GM12864 (cell line): ENCODE data around the gene CCDC60.

Experiments used
- DNase-seq: peaks from one replicate; pipeline ENCODE4 v3.0.0-alpha.2; 2011; ENCODE audit warnings: low read depth
- H3K4me3 ChIP-seq: 2 replicates; pipeline ENCODE4 v1.5.1; 2011; ENCODE audit warnings: mild to moderate bottlenecking, low read depth, low read length, control low read depth
- TF ChIP-seq, protein P1 (sequence below): IDR thresholded peaks from 2 replicates; pipeline ENCODE4 v1.5.1; 2011; ENCODE audit warnings: low read depth, mild to moderate bottlenecking, moderate library complexity, low read length, control low read depth, inconsistent platforms; ENCODE audit errors: missing control alignments

The CCDC60 gene

DNA sequence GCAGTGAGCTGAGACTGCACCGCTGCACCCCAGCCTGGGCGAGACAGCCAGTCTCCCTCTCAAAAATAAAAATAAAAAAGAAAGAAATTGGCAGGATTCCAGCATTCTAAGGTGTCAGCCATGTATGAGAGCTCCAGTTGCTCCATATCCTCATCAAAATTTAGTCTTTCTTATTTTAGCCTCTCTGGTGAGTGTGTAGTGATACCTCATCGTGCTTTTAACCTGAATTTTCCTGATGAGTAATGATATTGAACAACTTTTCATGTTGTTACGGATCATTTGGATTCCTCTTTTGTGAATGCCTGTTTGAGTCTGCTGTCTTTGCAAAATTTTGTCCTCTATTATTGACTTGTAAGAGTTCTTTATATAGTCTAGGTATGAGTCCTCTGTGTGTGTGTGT lies 28.5 kb downstream of the CCDC60 start:
- TF ChIP-seq, protein P1, sequence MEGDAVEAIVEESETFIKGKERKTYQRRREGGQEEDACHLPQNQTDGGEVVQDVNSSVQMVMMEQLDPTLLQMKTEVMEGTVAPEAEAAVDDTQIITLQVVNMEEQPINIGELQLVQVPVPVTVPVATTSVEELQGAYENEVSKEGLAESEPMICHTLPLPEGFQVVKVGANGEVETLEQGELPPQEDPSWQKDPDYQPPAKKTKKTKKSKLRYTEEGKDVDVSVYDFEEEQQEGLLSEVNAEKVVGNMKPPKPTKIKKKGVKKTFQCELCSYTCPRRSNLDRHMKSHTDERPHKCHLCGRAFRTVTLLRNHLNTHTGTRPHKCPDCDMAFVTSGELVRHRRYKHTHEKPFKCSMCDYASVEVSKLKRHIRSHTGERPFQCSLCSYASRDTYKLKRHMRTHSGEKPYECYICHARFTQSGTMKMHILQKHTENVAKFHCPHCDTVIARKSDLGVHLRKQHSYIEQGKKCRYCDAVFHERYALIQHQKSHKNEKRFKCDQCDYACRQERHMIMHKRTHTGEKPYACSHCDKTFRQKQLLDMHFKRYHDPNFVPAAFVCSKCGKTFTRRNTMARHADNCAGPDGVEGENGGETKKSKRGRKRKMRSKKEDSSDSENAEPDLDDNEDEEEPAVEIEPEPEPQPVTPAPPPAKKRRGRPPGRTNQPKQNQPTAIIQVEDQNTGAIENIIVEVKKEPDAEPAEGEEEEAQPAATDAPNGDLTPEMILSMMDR = no peak
- DNase-seq = no peak

DNA sequence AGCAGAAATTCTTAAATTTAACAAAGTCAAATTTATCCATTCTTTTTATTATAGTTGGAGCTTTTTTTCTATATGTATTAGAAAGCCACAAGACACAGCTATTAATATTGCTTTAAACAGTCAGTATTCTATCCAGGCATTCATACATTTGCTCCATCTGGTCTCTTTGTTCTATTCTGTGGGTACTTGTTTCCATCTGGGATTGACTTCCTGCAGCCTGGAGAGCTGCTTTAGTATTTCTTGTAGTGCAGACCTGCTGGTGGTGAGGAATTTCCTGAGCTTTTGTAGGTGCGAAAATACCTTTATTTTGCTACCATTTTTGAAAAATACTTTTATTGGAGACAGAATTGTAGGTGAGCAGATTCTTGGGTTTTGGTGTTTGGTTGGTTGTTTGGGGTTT lies 29.0 kb downstream of the CCDC60 start:
- DNase-seq = no peak
- no peak overlapping the region for H3K4me3 ChIP-seq
- TF ChIP-seq, protein P1 = no peak

More for the DNA sequence above, 28.5 kb downstream of the CCDC60 start:
- H3K4me3 ChIP-seq = no peak overlapping the region

DNA sequence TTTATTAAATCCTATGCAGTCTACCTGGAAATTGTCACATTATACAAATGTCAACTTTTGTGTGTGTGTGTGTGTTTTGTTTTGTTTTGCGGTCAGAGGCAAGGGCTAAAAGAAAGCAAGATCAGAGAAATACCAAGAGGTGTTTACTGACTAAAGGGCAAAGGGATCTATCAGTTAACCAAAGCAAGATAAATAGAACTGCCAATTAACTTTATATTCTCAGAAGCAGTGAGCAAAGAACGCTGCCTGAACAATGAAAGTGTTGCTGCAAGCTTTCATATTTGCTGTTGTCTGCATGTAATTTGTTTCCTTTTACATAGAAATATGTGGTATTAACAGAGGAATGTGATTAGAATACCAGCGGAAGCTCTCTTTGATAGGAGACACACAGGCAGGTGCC lies 30.9 kb downstream of the CCDC60 start:
- H3K4me3 ChIP-seq = no peak overlapping the region
- TF ChIP-seq, protein P1 = no peak
- DNase-seq = no peak

DNA sequence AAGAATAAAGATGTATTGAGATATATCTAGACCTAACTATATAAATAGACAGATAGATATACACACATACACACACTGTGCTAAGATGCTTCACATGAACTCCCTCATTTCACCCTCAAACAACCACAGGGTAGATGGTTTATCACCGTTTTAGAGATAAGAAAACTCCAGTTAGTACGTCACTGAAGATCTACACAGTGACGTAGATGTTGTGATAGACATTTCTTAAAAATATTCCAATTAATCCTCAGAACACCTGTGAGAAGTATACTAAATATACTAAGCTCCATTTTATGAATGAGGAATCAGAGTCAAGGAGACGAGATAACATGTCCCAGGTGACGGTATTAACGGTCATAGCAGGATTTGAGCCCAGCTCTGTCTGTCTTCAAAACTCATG lies 31.5 kb downstream of the CCDC60 start:
- TF ChIP-seq, protein P1 = no peak
- no peak for DNase-seq
- H3K4me3 ChIP-seq = no peak overlapping the region

DNA sequence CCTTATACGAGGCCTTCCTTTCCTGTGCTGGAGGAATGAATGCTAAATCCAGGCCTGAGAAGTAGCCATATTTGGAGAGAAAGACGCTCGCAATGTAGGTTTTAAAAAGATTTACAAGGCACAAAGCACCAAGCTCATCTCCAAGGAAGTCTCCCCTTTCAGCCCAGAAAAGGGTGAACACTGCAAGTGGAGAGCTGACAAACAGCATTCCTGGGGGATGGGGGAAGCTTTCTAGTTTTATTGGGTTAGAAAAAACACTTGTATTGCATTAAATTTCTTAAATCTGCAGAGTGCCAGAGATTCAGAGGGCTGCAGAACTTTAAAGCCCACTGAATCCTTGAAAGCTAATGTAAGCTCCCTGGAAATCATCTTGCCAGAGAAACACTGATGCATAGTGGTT lies 34.6 kb downstream of the CCDC60 start:
- H3K4me3 ChIP-seq = no peak overlapping the region
- no peak for DNase-seq
- TF ChIP-seq, protein P1 = no peak

DNA sequence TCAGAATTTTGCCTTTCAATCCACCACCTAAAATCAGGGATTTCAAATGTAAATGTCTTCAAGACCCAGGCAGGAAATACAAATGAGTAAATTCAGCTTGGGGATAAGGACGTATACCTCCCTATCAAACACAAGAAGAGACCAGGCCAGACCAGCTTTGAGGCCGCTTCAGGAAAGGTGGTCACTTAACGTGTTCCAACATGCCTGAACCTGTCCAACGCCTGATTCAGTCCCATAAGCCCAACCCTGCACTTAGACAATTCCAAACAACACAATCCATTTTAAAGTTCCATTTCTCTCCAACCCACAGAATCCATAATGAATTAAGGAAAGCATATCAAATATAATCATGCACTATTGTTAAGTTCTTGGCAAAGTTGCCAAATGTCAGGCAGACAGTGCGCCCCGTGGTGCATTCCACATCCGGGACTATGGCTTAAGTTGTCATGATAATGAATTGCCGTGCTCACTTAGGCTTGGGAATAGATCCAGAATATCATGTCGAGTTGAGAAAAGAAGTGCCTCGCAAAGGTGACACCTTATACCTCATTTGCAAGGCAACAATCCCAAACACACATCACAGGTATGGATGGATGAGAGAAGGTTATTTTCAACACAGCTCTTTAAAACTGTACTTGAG lies 35.5 kb downstream of the CCDC60 start:
- TF ChIP-seq, protein P1 = no peak
- DNase-seq = no peak

DNA sequence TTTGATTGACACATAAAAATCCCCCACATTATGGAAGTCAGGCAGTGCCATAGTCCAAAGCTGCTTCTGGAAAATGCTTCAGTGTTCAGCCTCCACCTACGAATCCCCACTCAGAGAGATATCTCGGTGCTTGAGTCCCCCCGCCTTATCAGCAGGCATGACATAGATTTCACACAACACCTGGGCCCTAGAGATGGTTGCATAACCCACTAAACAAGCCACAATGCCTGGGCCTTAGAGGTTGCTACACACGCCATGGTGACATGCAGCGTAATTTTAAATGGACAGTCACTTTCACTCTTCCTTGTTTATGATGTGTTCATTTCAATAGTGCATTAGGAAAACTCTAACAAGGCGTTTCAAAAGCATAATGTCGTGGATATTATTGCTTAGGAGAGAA lies 38.0 kb downstream of the CCDC60 start:
- TF ChIP-seq, protein P1 = no peak
- DNase-seq = no peak
- no peak overlapping the region for H3K4me3 ChIP-seq

More for the DNA sequence above, 35.5 kb downstream of the CCDC60 start:
- no peak overlapping the region for H3K4me3 ChIP-seq
